Activated CD4-positive, alpha-beta T cell treated with anti-CD3 and anti-CD28 coated beads, Interleukin-2, amount 10 ng/mL, durations not matched to agents 7 days and 5 days (primary cell): ENCODE measurements around the gene PCDHGB1. TPM values are rescaled to one million over a fixed set of nuclear protein-coding genes. Genes with fewer than 3 reads are reported as not detected.
"Not testable (repeated sequence)": the region's sequence is repeated elsewhere in the genome, so short reads cannot be mapped to it uniquely, and the experiment has no call there.

Experiments used
- CTCF ChIA-PET: fragments of 350-600 bp; sonication (Branson Sonifier 250); formaldehyde crosslinking; loops from one replicate; lab custom pipeline; 2021; ENCODE audit warnings: antibody characterized with exemption; lab: Charles Lee
- POLR2A ChIA-PET: fragments of 350-600 bp; sonication (Branson Sonifier 250); formaldehyde crosslinking; loops from one replicate; lab custom pipeline; 2021; ENCODE audit warnings: antibody characterized with exemption; lab: Charles Lee
- DNase-seq: peaks from one replicate; pipeline ENCODE4 v3.0.0-alpha.2; 2020
- H3K27ac Mint-ChIP-seq: one replicate; pipeline ENCODE4 v1.8.0; 2021; ENCODE audit warnings: mild to moderate bottlenecking, moderate library complexity, mixed read lengths
- H3K27me3 Mint-ChIP-seq: one replicate; pipeline ENCODE4 v1.8.0; 2021; ENCODE audit warnings: mixed read lengths
- H3K36me3 Mint-ChIP-seq: one replicate; pipeline ENCODE4 v1.8.0; 2021; ENCODE audit warnings: low read depth, mixed read lengths
- H3K4me1 Mint-ChIP-seq: one replicate; pipeline ENCODE4 v1.8.0; 2021; ENCODE audit warnings: mixed read lengths
- H3K4me3 Mint-ChIP-seq: one replicate; pipeline ENCODE4 v1.8.0; 2021; ENCODE audit warnings: mild to moderate bottlenecking, moderate library complexity, mixed read lengths
- H3K9me3 Mint-ChIP-seq: one replicate; pipeline ENCODE4 v1.8.0; 2021; ENCODE audit warnings: mixed read lengths
- total RNA-seq, 2 experiments: library from RNA; stranded (reverse); gene quantifications; one replicate each; pipeline ENCODE4 v1.2.3, GENCODE V29; 2021

PCDHGB1 gene
- total RNA-seq, 2 experiments from 2014 or later, result not detected

DNA sequence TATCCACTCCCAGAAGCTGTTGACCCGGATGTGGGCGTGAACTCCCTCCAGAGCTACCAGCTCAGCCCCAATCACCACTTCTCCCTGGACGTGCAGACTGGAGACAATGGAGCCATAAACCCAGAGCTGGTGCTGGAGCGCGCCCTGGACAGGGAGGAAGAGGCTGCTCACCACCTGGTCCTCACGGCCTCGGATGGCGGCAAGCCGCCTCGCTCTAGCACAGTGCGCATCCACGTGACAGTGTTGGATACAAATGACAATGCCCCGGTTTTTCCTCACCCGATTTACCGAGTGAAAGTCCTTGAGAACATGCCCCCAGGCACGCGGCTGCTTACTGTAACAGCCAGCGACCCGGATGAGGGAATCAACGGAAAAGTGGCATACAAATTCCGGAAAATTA, 43.4 kb downstream of the PCDHGB1 start:
- Mint-ChIP-seq H3K36me3 (peaks cover 2% of the 10 kb centered on the region), H3K9me3 (peaks cover 31% of the 10 kb centered on the region), H3K27ac (no peak overlapping the region), H3K4me3 (no peak overlapping the region), H3K27me3 (peaks cover 44% of the 10 kb centered on the region), H3K4me1 (no peaks in the 10 kb centered on the region)
- ChIA-PET POLR2A (no interaction called here), CTCF (interaction anchor here (0.9 kb wide), 1 partner anchor 13 kb away, joined by 3 read pairs; no protein-coding TSS in a partner anchor)
- DNase-seq, result no peak

DNA sequence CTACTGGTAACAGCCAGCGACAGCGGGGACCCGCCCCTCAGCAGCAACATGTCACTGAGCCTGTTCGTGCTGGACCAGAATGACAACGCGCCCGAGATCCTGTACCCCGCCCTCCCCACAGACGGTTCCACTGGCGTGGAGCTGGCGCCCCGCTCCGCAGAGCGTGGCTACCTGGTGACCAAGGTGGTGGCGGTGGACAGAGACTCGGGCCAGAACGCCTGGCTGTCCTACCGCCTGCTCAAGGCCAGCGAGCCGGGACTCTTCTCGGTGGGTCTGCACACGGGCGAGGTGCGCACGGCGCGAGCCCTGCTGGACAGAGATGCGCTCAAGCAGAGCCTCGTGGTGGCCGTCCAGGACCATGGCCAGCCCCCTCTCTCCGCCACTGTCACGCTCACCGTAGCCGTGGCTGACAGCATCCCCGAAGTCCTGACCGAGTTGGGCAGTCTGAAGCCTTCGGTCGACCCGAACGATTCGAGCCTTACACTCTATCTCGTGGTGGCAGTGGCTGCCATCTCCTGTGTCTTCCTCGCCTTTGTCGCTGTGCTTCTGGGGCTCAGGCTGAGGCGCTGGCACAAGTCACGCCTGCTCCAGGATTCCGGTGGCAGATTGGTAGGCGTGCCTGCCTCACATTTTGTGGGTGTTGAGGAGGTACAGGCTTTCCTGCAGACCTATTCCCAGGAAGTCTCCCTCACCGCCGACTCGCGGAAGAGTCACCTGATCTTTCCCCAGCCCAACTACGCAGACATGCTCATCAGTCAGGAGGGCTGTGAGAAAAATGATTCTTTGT, 44.7 kb downstream of the PCDHGB1 start:
- Mint-ChIP-seq H3K27me3 (peaks cover 47% of the 10 kb centered on the region), H3K9me3 (peaks cover 32% of the 10 kb centered on the region)
- H3K4me3 Mint-ChIP-seq, DNase-seq, H3K36me3 Mint-ChIP-seq, POLR2A ChIA-PET, H3K4me1 Mint-ChIP-seq, H3K27ac Mint-ChIP-seq: not testable (repeated sequence)
- CTCF ChIA-PET, result interaction anchor here (0.8 kb wide), 2 partner anchors 30 to 161 kb away, joined by 3 read pairs; no protein-coding TSS in a partner anchor

DNA sequence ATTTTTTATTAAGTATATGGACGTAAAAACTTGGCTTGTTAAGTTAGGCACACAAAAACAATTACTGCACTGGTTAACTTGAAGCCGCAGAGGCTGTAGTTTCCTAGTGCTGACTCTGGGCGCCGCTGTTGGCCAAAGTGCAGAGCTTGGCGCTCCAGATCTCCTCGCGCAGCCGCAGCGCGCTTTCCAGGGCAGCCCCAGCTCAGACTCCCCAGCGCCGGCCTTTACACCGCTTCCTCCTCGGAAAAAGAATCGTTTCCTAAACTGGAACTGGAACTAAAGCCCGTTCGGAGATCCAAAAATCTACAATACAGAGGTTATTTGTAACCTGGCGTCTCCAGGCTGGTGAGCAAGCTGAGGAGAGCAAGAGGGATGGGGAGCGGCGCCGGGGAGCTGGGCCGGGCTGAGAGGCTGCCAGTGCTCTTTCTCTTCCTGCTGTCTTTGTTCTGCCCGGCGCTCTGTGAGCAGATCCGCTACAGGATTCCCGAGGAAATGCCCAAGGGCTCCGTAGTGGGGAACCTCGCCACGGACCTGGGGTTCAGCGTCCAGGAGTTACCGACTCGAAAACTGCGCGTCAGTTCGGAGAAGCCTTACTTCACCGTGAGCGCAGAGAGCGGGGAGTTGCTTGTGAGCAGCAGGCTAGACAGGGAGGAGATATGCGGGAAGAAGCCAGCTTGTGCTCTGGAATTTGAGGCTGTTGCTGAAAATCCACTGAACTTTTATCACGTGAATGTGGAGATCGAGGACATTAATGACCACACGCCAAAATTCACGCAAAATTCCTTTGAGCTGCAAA, 48.1 kb downstream of the PCDHGB1 start, which contains the start of gene PCDHGB5:
Gene PCDHGB5, plus strand, starts transcription at position 192 of the 796 bp plus-strand sequence. Its CDS starts 181 bp downstream, at position 373.
- H3K36me3 Mint-ChIP-seq, H3K4me1 Mint-ChIP-seq: not testable (repeated sequence)
- Mint-ChIP-seq H3K4me3 (peak within 1 kb of the TSS; percentile 25), H3K27ac (peak within 1 kb of the TSS; percentile 33), H3K27me3 (peaks cover 48% of the 10 kb centered on the region), H3K9me3 (peaks cover 24% of the 10 kb centered on the region)
- CTCF ChIA-PET, result interaction anchor here (1.2 to 3.0 kb wide), 9 partner anchors 10 to 556 kb away, joined by 3 to 11 read pairs (median 5); partner anchors contain the start of genes PCDHGA10, PCDHGA11, PCDHGA6 and PCDHGB6
- peak; percentile 34 for DNase-seq
- POLR2A ChIA-PET, result interaction anchor here (0.7 kb wide), 1 partner anchor 15 kb away, joined by 3 read pairs; the partner anchor contains the start of gene PCDHGA10

DNA sequence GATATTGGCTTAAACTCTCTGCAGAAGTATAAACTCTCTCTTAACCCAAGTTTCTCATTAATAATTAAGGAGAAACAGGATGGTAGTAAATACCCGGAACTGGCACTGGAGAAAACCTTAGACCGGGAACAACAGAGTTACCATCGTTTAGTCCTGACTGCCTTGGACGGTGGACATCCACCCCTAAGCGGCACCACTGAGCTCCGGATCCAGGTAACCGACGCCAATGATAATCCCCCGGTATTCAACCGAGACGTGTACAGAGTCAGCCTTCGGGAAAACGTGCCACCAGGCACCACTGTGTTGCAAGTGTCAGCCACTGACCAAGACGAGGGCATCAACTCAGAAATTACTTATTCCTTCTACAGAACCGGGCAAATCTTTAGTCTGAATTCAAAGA, 48.7 kb downstream of the PCDHGB1 start:
- Mint-ChIP-seq H3K4me3 (peak overlapping the region; percentile 25), H3K9me3 (peaks cover 29% of the 10 kb centered on the region), H3K27ac (peak overlapping the region; percentile 33), H3K4me1 (no peaks in the 10 kb centered on the region), H3K27me3 (peaks cover 52% of the 10 kb centered on the region), H3K36me3 (peaks cover 7% of the 10 kb centered on the region)
- ChIA-PET CTCF (interaction anchor here (1.2 to 3.0 kb wide), 3 partner anchors 18 to 557 kb away, joined by 3 to 11 read pairs (median 3); no protein-coding TSS in a partner anchor), POLR2A (no interaction called here)
- DNase-seq, result no peak

DNA sequence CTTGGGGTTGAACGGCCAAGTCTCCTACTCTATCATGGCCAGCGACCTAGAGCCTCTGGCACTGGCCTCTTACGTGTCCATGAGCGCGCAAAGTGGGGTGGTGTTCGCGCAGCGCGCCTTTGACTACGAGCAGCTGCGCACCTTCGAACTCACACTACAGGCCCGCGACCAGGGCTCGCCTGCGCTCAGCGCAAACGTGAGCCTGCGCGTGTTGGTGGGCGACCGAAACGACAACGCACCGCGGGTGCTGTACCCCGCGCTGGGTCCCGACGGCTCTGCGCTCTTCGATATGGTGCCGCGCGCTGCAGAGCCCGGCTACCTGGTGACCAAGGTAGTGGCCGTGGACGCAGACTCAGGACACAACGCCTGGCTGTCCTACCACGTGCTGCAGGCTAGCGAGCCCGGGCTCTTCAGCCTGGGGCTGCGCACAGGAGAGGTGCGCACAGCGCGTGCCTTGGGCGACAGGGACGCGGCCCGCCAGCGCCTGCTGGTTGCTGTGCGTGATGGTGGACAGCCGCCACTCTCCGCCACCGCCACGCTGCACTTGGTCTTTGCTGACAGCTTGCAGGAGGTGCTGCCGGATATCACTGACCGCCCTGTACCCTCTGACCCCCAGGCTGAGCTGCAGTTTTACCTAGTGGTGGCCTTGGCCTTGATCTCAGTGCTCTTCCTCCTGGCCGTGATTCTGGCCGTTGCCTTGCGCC, 49.8 kb downstream of the PCDHGB1 start:
- peaks cover 27% of the 10 kb centered on the region for H3K9me3 Mint-ChIP-seq
- H3K36me3 Mint-ChIP-seq, result peaks cover 7% of the 10 kb centered on the region
- no peaks in the 10 kb centered on the region for H3K4me1 Mint-ChIP-seq
- H3K4me3 Mint-ChIP-seq, result no peak overlapping the region
- no peak overlapping the region for H3K27ac Mint-ChIP-seq
- peaks cover 50% of the 10 kb centered on the region for H3K27me3 Mint-ChIP-seq
- no peak for DNase-seq
- CTCF ChIA-PET, result interaction anchor here (0.7 kb wide), 1 partner anchor 13 kb away, joined by 3 read pairs; the partner anchor contains the start of gene PCDHGA10
- POLR2A ChIA-PET, result no interaction called here

Other genes with a start within 250 kb of the PCDHGB1 start
- not detected for gene PCDHB3, start 249.6 kb upstream of the PCDHGB1 start, total RNA-seq
- not detected for gene PCDHB4, start 228.3 kb upstream of the PCDHGB1 start, total RNA-seq
- not detected for gene PCDHB5, start 214.9 kb upstream of the PCDHGB1 start, total RNA-seq
- not detected for gene PCDHB6, start 200.0 kb upstream of the PCDHGB1 start, total RNA-seq
- not detected for gene PCDHB7, start 177.5 kb upstream of the PCDHGB1 start, total RNA-seq
- not detected for gene PCDHB8, start 172.3 kb upstream of the PCDHGB1 start, total RNA-seq
- not detected for gene PCDHB16, start 167.7 kb upstream of the PCDHGB1 start, total RNA-seq
- not detected for gene PCDHB9, start 162.9 kb upstream of the PCDHGB1 start, total RNA-seq
- gene PCDHB10, start 157.7 kb upstream of the PCDHGB1 start, total RNA-seq, result not detected
- not detected for gene PCDHB11, start 150.5 kb upstream of the PCDHGB1 start, total RNA-seq
- gene PCDHB12, start 141.4 kb upstream of the PCDHGB1 start, total RNA-seq, result not detected
- not detected for gene PCDHB13, start 136.2 kb upstream of the PCDHGB1 start, total RNA-seq
- not detected for gene PCDHB14, start 126.8 kb upstream of the PCDHGB1 start, total RNA-seq
- gene PCDHB15, start 104.7 kb upstream of the PCDHGB1 start, total RNA-seq, result not detected
- gene SLC25A2, start 46.0 kb upstream of the PCDHGB1 start, total RNA-seq, result under 1 TPM; 0.42 to 0.52 TPM
- 10 to 100 TPM; 62.1 to 63.3 TPM for gene TAF7, start 29.3 kb upstream of the PCDHGB1 start, total RNA-seq
- gene PCDHGA1, start 19.6 kb upstream of the PCDHGB1 start, total RNA-seq, result under 1 TPM; 0.04 to 0.05 TPM
- gene PCDHGA2, start 11.3 kb upstream of the PCDHGB1 start, total RNA-seq, result not detected
- not detected for gene PCDHGA3, start 6.3 kb upstream of the PCDHGB1 start, total RNA-seq
- not detected for gene PCDHGA4, start 4.9 kb downstream of the PCDHGB1 start, total RNA-seq
- under 1 TPM; 0.08 to 0.10 TPM for gene PCDHGB2, start 9.9 kb downstream of the PCDHGB1 start, total RNA-seq
- gene PCDHGA5, start 14.1 kb downstream of the PCDHGB1 start, total RNA-seq, result under 1 TPM in 1 of 2 experiments, not detected in 1; 0.05 TPM
- gene PCDHGB3, start 20.1 kb downstream of the PCDHGB1 start, total RNA-seq, result under 1 TPM in 1 of 2 experiments, not detected in 1; 0.12 TPM
- gene PCDHGA6, start 23.8 kb downstream of the PCDHGB1 start, total RNA-seq, result not detected
- gene PCDHGA7, start 32.6 kb downstream of the PCDHGB1 start, total RNA-seq, result not detected
- not detected for gene PCDHGB4, start 37.6 kb downstream of the PCDHGB1 start, total RNA-seq
- not detected for gene PCDHGA8, start 42.5 kb downstream of the PCDHGB1 start, total RNA-seq
- gene PCDHGB5, start 47.8 kb downstream of the PCDHGB1 start, total RNA-seq, result not detected
- not detected for gene PCDHGA9, start 52.7 kb downstream of the PCDHGB1 start, total RNA-seq
- under 1 TPM in 1 of 2 experiments, not detected in 1; 0.04 TPM for gene PCDHGB6, start 57.9 kb downstream of the PCDHGB1 start, total RNA-seq
- gene PCDHGA10, start 62.9 kb downstream of the PCDHGB1 start, total RNA-seq, result not detected
- gene PCDHGB7, start 67.6 kb downstream of the PCDHGB1 start, total RNA-seq, result under 1 TPM in 1 of 2 experiments, not detected in 1; 0.07 TPM
- gene PCDHGA11, start 71.0 kb downstream of the PCDHGB1 start, total RNA-seq, result not detected
- not detected for gene PCDHGA12, start 80.4 kb downstream of the PCDHGB1 start, total RNA-seq
- gene PCDHGC3, start 125.9 kb downstream of the PCDHGB1 start, total RNA-seq, result not detected
- not detected for gene PCDHGC4, start 134.9 kb downstream of the PCDHGB1 start, total RNA-seq
- not detected for gene PCDHGC5, start 139.0 kb downstream of the PCDHGB1 start, total RNA-seq